Fibroblast of lung (primary cell): ENCODE results near the gene PRR23E. TPM values are rescaled to one million over a fixed set of nuclear protein-coding genes. Genes with fewer than 3 reads are reported as not detected.

ENCODE experiments used
- DNase-seq, 2 donors: peaks; one replicate each; pipeline versions ENCODE4 v3.0.0 to v3.0.0-alpha.2; 2010; ENCODE audit warnings: low read depth in 2 of 2
- H2AFZ ChIP-seq: 2 replicates; pipeline ENCODE4 v1.5.1; 2012; ENCODE audit warnings: low read length, control low read depth, inconsistent platforms
- H3K27ac ChIP-seq: 2 replicates; pipeline ENCODE4 v1.5.1; 2011; ENCODE audit warnings: low read length, control low read depth; ENCODE audit not compliant: insufficient read depth
- H3K27me3 ChIP-seq: 2 replicates; pipeline ENCODE4 v1.5.1; 2011; ENCODE audit warnings: mild to moderate bottlenecking, low read length; ENCODE audit not compliant: control insufficient read depth, insufficient read depth
- H3K36me3 ChIP-seq: 2 replicates; pipeline ENCODE4 v1.5.1; 2011; ENCODE audit warnings: low read length; ENCODE audit not compliant: control insufficient read depth, insufficient read depth
- H3K4me1 ChIP-seq: 2 replicates; pipeline ENCODE4 v1.5.1; 2011; ENCODE audit warnings: low read length; ENCODE audit not compliant: control insufficient read depth, insufficient read depth; ENCODE audit errors: extremely low read depth
- H3K4me2 ChIP-seq: 2 replicates; pipeline ENCODE4 v1.5.1; 2011; ENCODE audit warnings: low read length, control low read depth; ENCODE audit not compliant: insufficient read depth; ENCODE audit errors: extremely low read depth
- H3K4me3 ChIP-seq, 4 experiments: fragments of 200-600 bp in 1 of 4; sonication (generic) in 1 of 4; replicated peaks in 1 of 4; 2 replicates each; pipeline ENCODE4 v1.5.1; 2011 to 2016; ENCODE audit warnings: low read length in 4 of 4, low read depth in 3 of 4, mild to moderate bottlenecking in 3 of 4, control low read depth in 2 of 4, inconsistent platforms in 1 of 4, mixed read lengths in 1 of 4; ENCODE audit not compliant: insufficient read depth in 1 of 4; ENCODE audit errors: control extremely low read depth in 1 of 4
- H3K79me2 ChIP-seq: 2 replicates; pipeline ENCODE4 v1.5.1; 2012; ENCODE audit warnings: mild to moderate bottlenecking, low read length, inconsistent platforms; ENCODE audit not compliant: control insufficient read depth, insufficient read depth
- H3K9ac ChIP-seq: 2 replicates; pipeline ENCODE4 v1.5.1; 2011; ENCODE audit warnings: mild to moderate bottlenecking, low read length, control low read depth; ENCODE audit not compliant: insufficient read depth
- H3K9me3 ChIP-seq: 2 replicates; pipeline ENCODE4 v1.5.1; 2012; ENCODE audit warnings: low read depth, low read length; ENCODE audit not compliant: control insufficient read depth, insufficient read depth
- H4K20me1 ChIP-seq: 2 replicates; pipeline ENCODE4 v1.5.1; 2011; ENCODE audit warnings: low read length; ENCODE audit not compliant: control insufficient read depth, insufficient read depth; ENCODE audit errors: extremely low read depth
- CTCF ChIP-seq, 2 donors: IDR thresholded peaks in 1 of 2; conservative IDR thresholded peaks in 1 of 2; 1 replicate in 1 of 2; 2 replicates in 1 of 2; pipeline ENCODE4 v1.5.1; 2011 to 2012; ENCODE audit warnings: low read length in 2 of 2, control low read depth in 1 of 2, inconsistent platforms in 1 of 2, low read depth in 1 of 2, mild to moderate bottlenecking in 1 of 2
- EZH2 ChIP-seq: IDR thresholded peaks from 2 replicates; pipeline ENCODE4 v1.5.1; 2012; ENCODE audit warnings: low read length, control low read depth, mild to moderate bottlenecking; ENCODE audit errors: missing control alignments
- polyA plus RNA-seq, 2 donors: library from polyadenylated mRNA; depleted of rRNA in 1 of 2; stranded (reverse) in 1 of 2; unstranded in 1 of 2; fragments of >200 nt; gene quantifications; 2 replicates each; pipeline ENCODE4 v1.2.1, GENCODE V29; 2011 to 2012; ENCODE audit warnings: missing spikeins in 1 of 2
- total RNA-seq: library from RNA; depleted of rRNA; stranded (reverse); fragments of >200 nt; gene quantifications from 2 replicates; pipeline ENCODE4 v1.2.1, GENCODE V29; 2014

Gene PRR23E
- total and polyA plus RNA-seq, 2 donors (not counting 1 experiment from before 2014, with no cell fraction given), result not detected

- Histone ChIP-seq H3K4me3 (no peak overlapping the region), H3K27me3 (no peaks in the 10 kb centered on the region), H4K20me1 (no peaks in the 10 kb centered on the region), H3K4me1 (peaks cover 8% of the 10 kb centered on the region), H3K79me2 (no peaks in the 10 kb centered on the region), H2AFZ (no peak overlapping the region), H3K9ac (no peak overlapping the region), H3K9me3 (no peaks in the 10 kb centered on the region), H3K27ac (no peak overlapping the region), H3K36me3 (no peaks in the 10 kb centered on the region), H3K4me2 (no peak overlapping the region)
- no peak for DNase-seq
- no peak for TF ChIP-seq EZH2
- TF ChIP-seq CTCF (conservative IDR thresholded peaks at IDR 0.05 in 1 of 2, IDR thresholded peaks at IDR 0.05 in 1 of 2; ENCODE audit: low read depth in 1 of 2, low read length in 2 of 2), result no peak
Measured at GRCh38 chr3:127174284-127174683, 18.6 kb upstream of the PRR23E start.

GRCh38 chr3:127174715-127175140 lies 18.2 kb upstream of the PRR23E start:
- H4K20me1 ChIP-seq, result no peaks in the 10 kb centered on the region
- TF ChIP-seq EZH2, result no peak
- TF ChIP-seq CTCF (conservative IDR thresholded peaks at IDR 0.05 in 1 of 2, IDR thresholded peaks at IDR 0.05 in 1 of 2; ENCODE audit: low read depth in 1 of 2, low read length in 2 of 2), result no peak

GRCh38 chr3:127175272-127175671 lies 17.7 kb upstream of the PRR23E start:
- Histone ChIP-seq H3K9me3 (no peaks in the 10 kb centered on the region), H3K4me1 (peaks cover 8% of the 10 kb centered on the region), H3K27ac (no peak overlapping the region), H3K9ac (no peak overlapping the region), H3K27me3 (no peaks in the 10 kb centered on the region), H3K4me3 (no peak overlapping the region), H3K36me3 (no peaks in the 10 kb centered on the region), H3K79me2 (no peaks in the 10 kb centered on the region), H4K20me1 (no peaks in the 10 kb centered on the region), H3K4me2 (no peak overlapping the region), H2AFZ (no peak overlapping the region)
- no peak for DNase-seq
- TF ChIP-seq EZH2, result no peak
- TF ChIP-seq CTCF (conservative IDR thresholded peaks at IDR 0.05 in 1 of 2, IDR thresholded peaks at IDR 0.05 in 1 of 2; ENCODE audit: low read depth in 1 of 2, low read length in 2 of 2), result no peak

More at GRCh38 chr3:127174715-127175140, 18.2 kb upstream of the PRR23E start:
- H3K36me3 ChIP-seq, result no peaks in the 10 kb centered on the region
- peaks cover 8% of the 10 kb centered on the region for H3K4me1 ChIP-seq
- H3K9me3 ChIP-seq, result no peaks in the 10 kb centered on the region
- DNase-seq, result no peak
- H3K4me2 ChIP-seq, result no peak overlapping the region
- no peak overlapping the region for H3K4me3 ChIP-seq
- no peak overlapping the region for H3K27ac ChIP-seq
- H3K27me3 ChIP-seq, result no peaks in the 10 kb centered on the region
- no peak overlapping the region for H3K9ac ChIP-seq
- H2AFZ ChIP-seq, result no peak overlapping the region
- H3K79me2 ChIP-seq, result no peaks in the 10 kb centered on the region
